Stimulated activated CD4-positive, alpha-beta T cell treated with anti-CD3 and anti-CD28 coated beads, Interleukin-2, amount 100 ng/mL, for 48 hours (primary cell): Measurements from ENCODE around the gene MED10.

Experiments used
- DNase-seq, 2 donors: peaks; one replicate each; pipeline ENCODE4 v3.0.0-alpha.2; 2020

MED10 gene

DNA sequence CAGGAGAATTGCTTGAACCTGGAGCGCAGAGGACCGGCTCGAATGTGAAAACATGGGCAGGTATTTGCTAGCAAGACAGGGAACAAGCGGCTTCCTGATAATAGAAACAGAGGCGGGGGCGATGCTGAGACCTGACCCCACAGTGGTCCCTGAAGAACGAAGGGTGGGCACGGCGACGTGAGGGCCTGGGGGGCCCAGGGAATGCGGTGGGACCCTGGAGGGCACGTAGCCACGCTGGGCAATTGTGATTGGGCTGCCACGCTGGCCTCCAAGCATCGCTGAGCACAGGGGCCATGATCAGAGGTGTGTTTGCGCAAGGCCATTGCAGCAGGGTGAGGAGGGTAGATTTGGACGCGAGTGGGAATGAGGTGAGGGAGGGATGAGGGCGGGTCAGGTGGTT lies 30.7 kb downstream of the MED10 start:
- DNase-seq, result no peak

DNA sequence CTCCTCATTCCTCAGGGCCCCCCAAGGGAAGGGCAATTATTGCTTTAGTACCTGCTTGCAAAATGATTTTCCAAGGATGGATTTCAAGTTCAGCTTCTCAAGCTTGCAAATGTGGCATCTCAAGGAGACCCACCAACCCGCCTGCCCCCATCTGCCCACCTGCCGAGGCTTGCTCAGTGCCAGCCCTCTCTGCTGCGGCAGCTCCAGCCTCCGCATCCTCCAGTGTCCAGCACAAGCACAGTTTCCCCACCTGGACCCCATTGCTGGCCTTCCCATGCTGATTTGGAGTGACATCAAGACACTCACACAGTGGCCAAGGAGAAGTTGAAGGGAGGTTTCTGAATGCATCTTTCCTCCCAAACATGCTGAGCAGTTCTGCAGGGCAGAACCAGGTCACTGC lies 31.2 kb downstream of the MED10 start:
- DNase-seq, result no peak

DNA sequence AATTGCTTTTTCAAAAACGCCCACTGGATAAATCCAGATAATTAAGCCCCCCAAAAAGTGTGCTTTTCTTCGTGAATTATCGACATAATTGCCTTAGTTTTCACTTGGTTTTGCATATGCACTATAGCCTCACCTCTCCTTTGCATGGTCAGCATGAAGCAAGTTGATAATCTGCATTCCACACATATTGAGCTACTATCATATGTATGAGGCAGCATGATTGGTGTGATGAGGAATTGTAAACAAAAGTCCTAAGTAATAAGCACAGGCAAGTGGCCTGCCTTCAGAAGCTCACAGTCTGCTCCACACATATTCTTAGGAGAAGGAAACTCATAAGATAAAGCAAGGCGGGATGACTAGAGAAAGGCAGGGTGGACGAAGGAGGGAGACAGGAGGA lies 33.8 kb downstream of the MED10 start:
- no peak for DNase-seq

DNA sequence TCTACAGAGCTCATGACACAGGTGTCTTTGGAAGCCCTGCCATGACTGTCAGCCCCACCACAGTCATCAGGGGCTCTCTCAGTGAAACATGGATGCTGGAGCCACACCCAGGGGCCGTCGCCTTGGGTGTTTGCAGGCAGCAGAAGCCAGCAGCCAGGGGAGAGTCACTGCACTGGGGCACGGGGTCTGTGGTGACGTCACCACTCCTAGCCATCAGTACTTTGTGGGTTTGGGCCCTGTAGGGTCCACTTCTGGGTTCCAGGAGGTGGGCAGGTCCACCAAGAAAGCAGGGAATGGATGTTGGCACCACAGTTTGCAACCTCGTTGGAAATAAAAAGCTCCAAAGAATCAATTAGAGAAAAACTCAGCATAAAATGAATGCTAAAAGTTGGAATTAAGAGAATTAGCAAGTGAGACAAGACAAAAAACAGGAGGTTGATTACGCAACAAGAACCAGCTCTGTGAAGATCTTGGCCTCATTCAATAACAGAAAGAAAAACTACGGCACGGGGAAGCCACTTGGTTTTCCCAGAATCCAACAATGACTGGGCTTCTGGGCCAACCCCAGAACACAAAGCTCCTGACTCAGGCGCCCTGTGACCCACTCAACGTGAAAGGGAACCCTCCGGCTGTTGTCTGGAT lies 34.3 kb downstream of the MED10 start:
- DNase-seq, result no peak

DNA sequence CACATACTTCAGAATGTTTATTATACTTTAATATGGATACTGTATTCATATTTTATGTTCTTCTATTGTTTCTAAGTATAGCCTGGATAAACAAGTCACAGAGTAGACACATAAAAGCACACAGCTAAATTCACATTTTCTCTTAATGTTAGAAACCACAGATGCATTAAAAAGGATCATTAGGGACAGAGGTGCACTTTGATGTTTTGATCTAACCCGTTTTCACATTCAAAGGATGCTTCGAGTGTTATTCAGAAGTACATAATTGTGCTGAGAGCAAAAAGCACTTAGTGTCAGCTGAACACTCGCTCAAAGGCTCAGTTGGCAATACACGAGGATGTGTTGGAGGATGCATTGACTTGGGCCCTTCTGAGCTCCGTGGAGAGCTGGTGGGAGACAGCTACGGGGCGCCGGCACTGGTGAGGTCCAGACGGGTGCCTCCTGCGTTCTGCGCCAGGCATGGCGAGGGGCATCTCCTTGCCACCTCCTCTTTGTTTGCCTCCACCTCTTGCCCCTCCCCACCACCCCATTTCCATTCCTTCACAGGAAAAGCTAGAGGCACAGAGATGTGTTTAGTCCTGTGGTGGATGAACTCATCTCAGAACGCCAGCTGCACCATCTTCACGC lies 35.5 kb downstream of the MED10 start:
- DNase-seq, result no peak

DNA sequence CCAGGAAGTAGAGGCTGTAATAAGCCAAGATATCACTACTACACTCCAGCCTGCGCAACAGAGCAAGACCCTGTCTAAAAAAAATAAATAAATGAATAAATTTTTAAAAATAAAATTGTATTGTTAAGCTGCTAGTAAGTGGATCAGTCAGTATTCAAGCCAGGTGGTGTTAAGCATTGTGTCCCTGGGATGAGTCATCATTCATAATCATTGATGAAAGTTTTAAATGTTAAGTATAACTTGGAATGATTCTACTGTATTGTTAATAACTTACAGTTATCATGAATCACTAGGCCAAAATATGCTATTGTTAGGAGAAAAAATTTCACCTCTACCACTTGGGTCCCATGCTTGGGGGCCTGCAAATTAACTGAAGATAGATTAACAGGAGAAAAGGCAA lies 38.2 kb downstream of the MED10 start:
- DNase-seq, result no peak

DNA sequence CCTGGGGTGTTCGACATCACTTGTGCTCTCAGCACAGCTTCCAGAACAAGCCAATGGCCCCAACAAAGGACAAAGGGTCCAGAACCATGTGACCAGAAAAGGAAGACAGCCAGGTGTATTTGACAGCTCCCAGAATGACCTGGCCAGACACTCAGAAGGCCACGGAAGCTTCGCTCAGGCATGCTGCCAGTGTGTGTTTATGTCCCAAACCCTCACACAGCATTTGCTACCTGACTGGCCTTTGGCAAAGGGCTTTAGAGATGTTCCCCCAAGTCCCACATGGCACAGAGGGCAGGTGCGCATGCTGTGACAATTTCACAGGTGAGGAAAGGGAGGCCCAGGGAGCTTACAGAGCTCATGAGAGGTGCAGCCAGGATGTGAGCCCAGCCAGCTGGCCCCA lies 39.5 kb downstream of the MED10 start:
- no peak for DNase-seq

DNA sequence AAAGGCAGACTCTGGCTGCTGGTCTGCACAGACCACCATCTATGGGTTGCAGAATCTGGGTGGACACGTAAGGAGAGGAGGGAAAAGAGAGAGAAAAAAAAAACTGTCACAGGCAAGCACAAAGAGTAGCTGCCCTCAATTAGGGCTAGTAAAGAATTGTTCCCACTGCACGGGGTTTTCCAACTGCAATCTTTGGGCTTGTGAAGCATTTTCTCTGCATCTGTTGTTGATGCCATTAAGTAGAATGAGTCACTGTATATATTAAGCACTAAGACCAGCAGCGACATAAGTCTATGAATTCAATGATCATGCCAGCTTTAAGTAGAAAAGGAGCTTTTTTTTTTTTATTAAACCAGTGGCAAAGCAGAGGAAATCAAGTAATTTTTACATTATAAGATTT lies 40.2 kb downstream of the MED10 start:
- DNase-seq, result no peak

DNA sequence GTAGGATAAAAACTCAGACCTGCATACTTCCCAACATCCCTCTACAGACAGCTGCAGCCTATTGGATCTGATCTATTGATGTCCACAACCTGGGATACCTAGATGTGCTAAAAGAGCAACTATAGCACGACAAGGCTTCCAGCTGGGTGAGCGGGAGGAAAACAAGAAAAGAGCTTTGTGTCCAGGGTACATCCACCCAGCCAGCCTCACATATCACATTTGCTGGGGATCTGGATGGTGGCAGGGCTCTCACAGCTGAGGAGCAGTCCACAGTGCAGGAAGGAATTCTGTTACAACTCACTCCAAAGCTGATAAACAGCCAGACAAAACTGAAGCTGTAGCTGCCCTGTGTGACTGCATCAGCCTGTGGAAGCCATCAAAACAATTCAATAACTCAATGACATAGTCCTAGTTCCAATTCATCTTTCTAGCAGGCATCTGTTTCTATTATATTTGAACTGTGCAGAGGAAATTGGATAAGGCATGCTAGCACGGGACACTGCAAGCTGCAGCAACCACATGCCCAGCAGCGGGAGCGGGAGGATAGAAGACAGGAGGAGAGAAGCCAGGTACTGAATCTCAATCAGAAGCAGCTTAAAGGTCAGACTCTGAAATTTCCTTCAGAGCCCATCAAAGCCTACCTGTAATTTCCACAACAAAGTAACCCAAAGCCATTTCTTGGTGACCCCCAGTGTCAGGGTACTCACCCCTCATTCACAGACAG lies 45.0 kb downstream of the MED10 start:
- no peak for DNase-seq

DNA sequence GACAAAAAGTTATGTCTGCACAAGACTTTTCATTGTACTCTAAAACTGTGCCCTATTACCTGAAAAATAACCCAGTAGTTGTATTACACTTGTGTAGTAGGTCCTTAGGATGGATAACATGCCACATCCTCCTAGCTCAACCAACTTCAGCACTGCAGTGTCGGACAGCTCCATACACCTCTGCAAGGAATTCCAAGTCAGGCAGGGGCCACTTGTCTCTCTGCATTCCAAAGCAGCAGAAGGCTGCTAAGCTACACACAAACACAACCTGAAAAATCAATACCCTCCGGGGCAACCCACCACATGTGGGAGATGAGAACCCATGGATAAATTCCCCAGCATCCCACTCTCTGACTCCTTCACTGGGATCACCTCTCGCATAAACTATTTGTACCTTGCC lies 50.2 kb downstream of the MED10 start:
- peak; percentile 0 to 5 for DNase-seq

DNA sequence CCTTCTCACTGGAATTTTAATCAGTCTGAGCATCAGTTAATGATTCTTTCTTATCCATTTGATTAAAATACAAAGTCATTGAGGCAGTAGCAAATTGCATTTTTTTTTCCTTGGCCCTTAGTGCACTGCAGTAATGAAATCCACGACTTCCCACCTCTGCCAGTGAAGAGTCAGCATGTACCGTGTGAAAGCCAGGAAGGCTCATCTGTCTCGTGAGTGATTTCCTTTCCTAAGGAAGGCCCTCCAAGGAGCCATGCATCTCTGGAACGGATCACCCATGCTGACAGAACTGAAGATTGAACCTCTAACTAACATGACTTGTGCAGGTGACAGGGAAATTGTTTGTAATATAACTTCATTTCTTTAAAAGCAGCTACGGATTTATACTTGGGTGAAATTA lies 51.6 kb downstream of the MED10 start:
- no peak for DNase-seq

DNA sequence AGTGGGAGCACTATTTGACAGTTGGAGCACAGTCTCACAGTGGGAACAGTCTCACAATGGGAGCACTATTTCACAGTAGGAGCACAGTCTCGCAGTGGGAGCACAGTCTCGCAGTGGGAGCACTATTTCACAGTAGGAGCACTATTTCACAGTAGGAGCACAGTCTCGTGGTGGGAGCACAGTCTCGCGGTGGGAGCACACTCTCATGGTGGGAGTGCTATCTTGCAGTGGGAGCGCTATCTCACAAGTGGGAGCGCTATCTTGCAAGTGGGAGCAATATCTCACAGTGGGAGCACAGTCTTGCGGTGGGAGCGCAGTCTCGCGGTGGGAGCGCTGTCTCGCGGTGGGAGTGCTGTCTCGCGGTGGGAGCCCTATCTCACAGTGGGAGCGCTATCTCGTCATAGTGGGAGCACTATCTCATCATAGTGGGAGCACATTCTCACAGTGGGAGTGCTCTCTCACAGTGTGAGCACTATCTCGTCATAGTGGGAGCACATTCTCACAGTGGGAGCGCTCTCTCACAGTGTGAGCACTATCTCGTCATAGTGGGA lies 56.1 kb downstream of the MED10 start:
- DNase-seq, result no peak
